Measurements from ENCODE around the gene AIPL1. TPM values are rescaled to one million over a fixed set of nuclear protein-coding genes. Genes with fewer than 3 reads are reported as not detected.
"Not testable (repeated sequence)": the region's sequence is repeated elsewhere in the genome, so short reads cannot be mapped to it uniquely, and the experiment has no call there.

Gene AIPL1
- not detected for total RNA-seq

GRCh38 chr17:6435051-6435450 lies at the start of gene AIPL1:
Gene AIPL1, minus strand, starts transcription at chr17:6435121. Its CDS starts 17 bp downstream, at chr17:6435104.
- H3K27me3 Mint-ChIP-seq (ENCODE audit: low read depth): peaks cover 53% of the 10 kb centered on the region
- CTCF ChIA-PET: interaction anchor here (1.4 to 2.9 kb wide), 8 partner anchors 8 to 843 kb away, joined by 3 to 15 read pairs (median 9); partner anchors contain the start of gene PIMREG

GRCh38 chr17:6483507-6483906 lies 48.6 kb upstream of the AIPL1 start:
- DNase-seq (no peak), ATAC-seq (no peak)
- ChIA-PET CTCF (interaction anchor here (1.3 kb wide), 1 partner anchor 11 kb away, joined by 9 read pairs; no protein-coding TSS in a partner anchor), POLR2A (no interaction called here)
- H3K27me3 Mint-ChIP-seq (ENCODE audit: low read depth): no peaks in the 10 kb centered on the region
- H3K36me3 Mint-ChIP-seq (ENCODE audit: low read depth): no peaks in the 10 kb centered on the region
- no peaks in the 10 kb centered on the region for H3K4me1 Mint-ChIP-seq (ENCODE audit: low read depth)
- H3K27ac Mint-ChIP-seq: no peak overlapping the region
- H3K9me3 Mint-ChIP-seq (ENCODE audit: insufficient read depth): no peaks in the 10 kb centered on the region
- H3K4me3 Mint-ChIP-seq: no peak overlapping the region

More at GRCh38 chr17:6435051-6435450, at the start of gene AIPL1:
- no peak for ATAC-seq
- POLR2A ChIA-PET: no interaction called here
- DNase-seq: no peak
- Mint-ChIP-seq H3K9me3 (ENCODE audit: insufficient read depth) (peaks cover 14% of the 10 kb centered on the region), H3K4me1 (ENCODE audit: low read depth) (no peaks in the 10 kb centered on the region), H3K27ac (no peak within 1 kb of the TSS), H3K4me3 (no peak within 1 kb of the TSS), H3K36me3 (ENCODE audit: low read depth) (peaks cover 7% of the 10 kb centered on the region)

- H3K27ac Mint-ChIP-seq; H3K9me3 Mint-ChIP-seq (ENCODE audit: insufficient read depth); CTCF ChIA-PET; POLR2A ChIA-PET; DNase-seq; H3K4me3 Mint-ChIP-seq; ATAC-seq; H3K4me1 Mint-ChIP-seq (ENCODE audit: low read depth); H3K36me3 Mint-ChIP-seq (ENCODE audit: low read depth); H3K27me3 Mint-ChIP-seq (ENCODE audit: low read depth): not testable (repeated sequence)
Measured at GRCh38 chr17:6482796-6483195, 47.9 kb upstream of the AIPL1 start.

- Mint-ChIP-seq H3K4me3 (no peak overlapping the region), H3K4me1 (ENCODE audit: low read depth) (no peaks in the 10 kb centered on the region), H3K27ac (no peak overlapping the region), H3K36me3 (ENCODE audit: low read depth) (no peaks in the 10 kb centered on the region), H3K9me3 (ENCODE audit: insufficient read depth) (no peaks in the 10 kb centered on the region), H3K27me3 (ENCODE audit: low read depth) (no peaks in the 10 kb centered on the region)
- ATAC-seq (no peak), DNase-seq (no peak)
- ChIA-PET POLR2A (no interaction called here), CTCF (no interaction called here)
Measured at GRCh38 chr17:6482105-6482455, 47.2 kb upstream of the AIPL1 start.

- POLR2A ChIA-PET: no interaction called here
- CTCF ChIA-PET: no interaction called here
Measured at GRCh38 chr17:6480303-6480675, 45.4 kb upstream of the AIPL1 start.

GRCh38 chr17:6479622-6480302 lies 44.8 kb upstream of the AIPL1 start:
- Mint-ChIP-seq H3K9me3 (ENCODE audit: insufficient read depth) (no peaks in the 10 kb centered on the region), H3K4me1 (ENCODE audit: low read depth) (no peaks in the 10 kb centered on the region), H3K36me3 (ENCODE audit: low read depth) (no peaks in the 10 kb centered on the region), H3K27me3 (ENCODE audit: low read depth) (no peaks in the 10 kb centered on the region), H3K4me3 (no peak overlapping the region), H3K27ac (no peak overlapping the region)
- CTCF ChIA-PET: no interaction called here
- POLR2A ChIA-PET: no interaction called here
- ATAC-seq (no peak), DNase-seq (no peak)

More at GRCh38 chr17:6480303-6480675, 45.4 kb upstream of the AIPL1 start:
- Mint-ChIP-seq H3K27me3 (ENCODE audit: low read depth) (no peaks in the 10 kb centered on the region), H3K4me3 (no peak overlapping the region), H3K27ac (no peak overlapping the region), H3K4me1 (ENCODE audit: low read depth) (no peaks in the 10 kb centered on the region), H3K36me3 (ENCODE audit: low read depth) (no peaks in the 10 kb centered on the region), H3K9me3 (ENCODE audit: insufficient read depth) (no peaks in the 10 kb centered on the region)
- DNase-seq (no peak), ATAC-seq (no peak)

- ChIA-PET CTCF (no interaction called here), POLR2A (no interaction called here)
- H3K4me1 Mint-ChIP-seq (ENCODE audit: low read depth): no peaks in the 10 kb centered on the region
- no peak overlapping the region for H3K27ac Mint-ChIP-seq
- H3K36me3 Mint-ChIP-seq (ENCODE audit: low read depth): no peaks in the 10 kb centered on the region
- no peaks in the 10 kb centered on the region for H3K27me3 Mint-ChIP-seq (ENCODE audit: low read depth)
- no peak for DNase-seq
- no peak overlapping the region for H3K4me3 Mint-ChIP-seq
- no peaks in the 10 kb centered on the region for H3K9me3 Mint-ChIP-seq (ENCODE audit: insufficient read depth)
- no peak for ATAC-seq
Measured at GRCh38 chr17:6478486-6478885, 43.6 kb upstream of the AIPL1 start.

- ChIA-PET CTCF (no interaction called here), POLR2A (no interaction called here)
- ATAC-seq (no peak), DNase-seq (no peak)
- Mint-ChIP-seq H3K27ac (no peak overlapping the region), H3K36me3 (ENCODE audit: low read depth) (no peaks in the 10 kb centered on the region), H3K4me3 (no peak overlapping the region), H3K27me3 (ENCODE audit: low read depth) (no peaks in the 10 kb centered on the region), H3K9me3 (ENCODE audit: insufficient read depth) (no peaks in the 10 kb centered on the region), H3K4me1 (ENCODE audit: low read depth) (no peaks in the 10 kb centered on the region)
Measured at GRCh38 chr17:6477831-6478383, 43.0 kb upstream of the AIPL1 start.

GRCh38 chr17:6476810-6477179 lies 41.9 kb upstream of the AIPL1 start:
- POLR2A ChIA-PET: no interaction called here
- CTCF ChIA-PET: no interaction called here
- ATAC-seq (no peak), DNase-seq (no peak)
- no peak overlapping the region for H3K4me3 Mint-ChIP-seq
- H3K4me1 Mint-ChIP-seq (ENCODE audit: low read depth): no peaks in the 10 kb centered on the region
- H3K9me3 Mint-ChIP-seq (ENCODE audit: insufficient read depth): no peaks in the 10 kb centered on the region
- no peaks in the 10 kb centered on the region for H3K27me3 Mint-ChIP-seq (ENCODE audit: low read depth)
- no peak overlapping the region for H3K27ac Mint-ChIP-seq
- H3K36me3 Mint-ChIP-seq (ENCODE audit: low read depth): no peaks in the 10 kb centered on the region

- Mint-ChIP-seq H3K27ac (no peak overlapping the region), H3K4me3 (no peak overlapping the region), H3K36me3 (ENCODE audit: low read depth) (no peaks in the 10 kb centered on the region), H3K27me3 (ENCODE audit: low read depth) (no peaks in the 10 kb centered on the region), H3K9me3 (ENCODE audit: insufficient read depth) (no peaks in the 10 kb centered on the region), H3K4me1 (ENCODE audit: low read depth) (no peaks in the 10 kb centered on the region)
- ChIA-PET POLR2A (no interaction called here), CTCF (no interaction called here)
- ATAC-seq (no peak), DNase-seq (no peak)
Measured at GRCh38 chr17:6476076-6476809, 41.3 kb upstream of the AIPL1 start.

GRCh38 chr17:6475411-6475810 lies 40.5 kb upstream of the AIPL1 start:
- Mint-ChIP-seq H3K4me3 (no peak overlapping the region), H3K4me1 (ENCODE audit: low read depth) (no peaks in the 10 kb centered on the region), H3K9me3 (ENCODE audit: insufficient read depth) (no peaks in the 10 kb centered on the region), H3K27me3 (ENCODE audit: low read depth) (no peaks in the 10 kb centered on the region), H3K27ac (no peak overlapping the region), H3K36me3 (ENCODE audit: low read depth) (no peaks in the 10 kb centered on the region)
- ChIA-PET CTCF (interaction anchor here (1.7 kb wide), 1 partner anchor 173 kb away, joined by 7 read pairs; no protein-coding TSS in a partner anchor), POLR2A (no interaction called here)
- ATAC-seq: no peak
- DNase-seq: no peak

- H3K27me3 Mint-ChIP-seq (ENCODE audit: low read depth): no peaks in the 10 kb centered on the region
- no peaks in the 10 kb centered on the region for H3K9me3 Mint-ChIP-seq (ENCODE audit: insufficient read depth)
- CTCF ChIA-PET: interaction anchor here (1.7 kb wide), 1 partner anchor 174 kb away, joined by 7 read pairs; no protein-coding TSS in a partner anchor
Measured at GRCh38 chr17:6474906-6475305, 40.0 kb upstream of the AIPL1 start.

More at GRCh38 chr17:6474906-6475305, 40.0 kb upstream of the AIPL1 start:
- Mint-ChIP-seq H3K4me1 (ENCODE audit: low read depth) (no peaks in the 10 kb centered on the region), H3K27ac (no peak overlapping the region), H3K4me3 (no peak overlapping the region), H3K36me3 (ENCODE audit: low read depth) (no peaks in the 10 kb centered on the region)
- DNase-seq (no peak), ATAC-seq (no peak)
- POLR2A ChIA-PET: no interaction called here

All from activated CD8-positive, alpha-beta T cell treated with anti-CD3 and anti-CD28 coated beads, Interleukin-2, amount 10 ng/mL, durations not matched to agents 7 days and 5 days (primary cell).